ENCODE results near the gene SUZ12.
"Not testable (repeated sequence)": the region's sequence is repeated elsewhere in the genome, so short reads cannot be mapped to it uniquely, and the experiment has no call there.

Gene SUZ12

GRCh38 chr17:32042266-32042665 is 105.5 kb downstream of the SUZ12 start:
- DNase-seq, result not testable (repeated sequence)

DNA sequence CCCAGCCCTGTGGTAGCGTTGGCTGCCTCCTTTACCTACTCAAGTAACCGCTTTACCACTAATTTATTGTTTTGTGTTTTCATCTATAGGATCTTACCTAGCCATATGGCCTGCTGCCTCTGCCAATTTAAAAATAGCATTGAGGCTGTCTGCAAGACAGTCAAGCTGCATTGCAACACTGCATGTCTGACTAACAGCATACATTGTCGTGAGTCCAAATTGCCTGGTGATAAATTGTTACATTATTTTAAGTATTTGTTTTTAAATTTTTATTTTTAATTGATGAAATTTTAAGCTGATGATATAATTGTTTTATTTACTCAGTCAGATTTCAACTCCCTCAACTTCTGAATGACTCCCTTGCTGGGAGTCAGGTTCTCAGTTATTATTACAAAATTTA is 108.8 kb downstream of the SUZ12 start:
- DNase-seq, result not testable (repeated sequence)

DNA sequence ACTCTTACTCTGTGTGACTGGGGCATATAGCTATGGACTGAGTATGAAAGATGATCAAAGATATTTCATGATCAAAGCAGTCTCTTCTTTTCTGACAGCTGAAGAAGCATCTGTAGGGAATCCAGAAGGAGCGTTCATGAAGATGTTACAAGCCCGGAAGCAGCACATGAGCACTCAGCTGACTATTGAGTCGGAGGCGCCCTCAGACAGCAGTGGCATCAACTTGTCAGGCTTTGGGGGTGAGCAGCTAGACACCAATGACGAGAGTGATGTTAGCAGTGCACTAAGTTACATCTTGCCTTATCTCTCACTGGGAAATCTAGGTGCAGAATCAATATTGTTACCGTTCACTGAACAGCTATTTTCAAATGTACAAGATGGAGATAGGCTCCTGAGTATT is 110.9 kb downstream of the SUZ12 start:
- not testable (repeated sequence) for DNase-seq
